Neural progenitor cell (in vitro differentiated cells): ENCODE data around the gene LY86. TPM values are rescaled to one million over a fixed set of nuclear protein-coding genes. Genes with fewer than 3 reads are reported as not detected.

Experiments
- DNase-seq: peaks from one replicate; pipeline ENCODE4 v3.0.0-alpha.2; 2016; ENCODE audit warnings: low spot score
- H2AFZ ChIP-seq: fragments of 200-600 bp; sonication (generic); replicated peaks from 2 replicates; pipeline ENCODE4 v1.6.1; 2016; ENCODE audit warnings: antibody characterized with exemption
- H3F3A ChIP-seq: fragments of 200-600 bp; sonication (generic); 2 replicates; pipeline ENCODE4 v1.6.1; 2016; ENCODE audit warnings: antibody characterized with exemption, low read depth
- H3K27ac ChIP-seq: fragments of 200-600 bp; sonication (generic); 2 replicates; pipeline ENCODE4 v1.5.1; 2016; ENCODE audit warnings: mild to moderate bottlenecking
- H3K27me3 ChIP-seq: fragments of 200-600 bp; sonication (generic); 2 replicates; pipeline ENCODE4 v1.6.1; 2016; ENCODE audit warnings: mild to moderate bottlenecking, moderate library complexity
- H3K36me3 ChIP-seq: fragments of 200-600 bp; sonication (generic); 2 replicates; pipeline ENCODE4 v1.5.1; 2016
- H3K4me1 ChIP-seq: fragments of 200-600 bp; sonication (generic); 2 replicates; pipeline ENCODE4 v1.6.1; 2016; ENCODE audit warnings: mixed run types
- H3K4me2 ChIP-seq: fragments of 200-600 bp; sonication (generic); 2 replicates; pipeline ENCODE4 v1.6.1; 2016
- H3K4me3 ChIP-seq: fragments of 200-600 bp; sonication (generic); 2 replicates; pipeline ENCODE4 v1.5.1; 2016
- H3K79me2 ChIP-seq: fragments of 200-600 bp; sonication (generic); 2 replicates; pipeline ENCODE4 v1.6.1; 2016; ENCODE audit warnings: low read depth
- H3K9ac ChIP-seq: fragments of 200-600 bp; sonication (generic); 2 replicates; pipeline ENCODE4 v1.6.1; 2016
- H3K9me3 ChIP-seq: fragments of 200-600 bp; sonication (generic); 2 replicates; pipeline ENCODE4 v1.5.1; 2016; ENCODE audit warnings: low read depth
- H4K20me1 ChIP-seq: fragments of 200-600 bp; sonication (generic); 2 replicates; pipeline ENCODE4 v1.6.1; 2016; ENCODE audit warnings: low read depth
- H3K27ac Mint-ChIP-seq: 3 replicates; pipeline ENCODE4 v1.8.0; 2021; ENCODE audit warnings: mixed read lengths
- H3K27me3 Mint-ChIP-seq: 2 replicates; pipeline ENCODE4 v1.8.0; 2022; ENCODE audit warnings: low read depth, mild to moderate bottlenecking, inconsistent platforms, moderate library complexity, mixed read lengths; ENCODE audit not compliant: insufficient read depth
- H3K36me3 Mint-ChIP-seq: 3 replicates; pipeline ENCODE4 v1.8.0; 2021; ENCODE audit warnings: mixed read lengths
- H3K4me1 Mint-ChIP-seq: 3 replicates; pipeline ENCODE4 v1.8.0; 2021; ENCODE audit warnings: mixed read lengths
- H3K4me3 Mint-ChIP-seq: 3 replicates; pipeline ENCODE4 v1.8.0; 2021; ENCODE audit warnings: mild to moderate bottlenecking, moderate library complexity, mixed read lengths
- H3K9me3 Mint-ChIP-seq: 3 replicates; pipeline ENCODE4 v1.8.0; 2020; ENCODE audit warnings: mixed read lengths
- EZH2 ChIP-seq: fragments of 200-600 bp; sonication (generic); IDR thresholded peaks from 2 replicates; pipeline ENCODE4 v1.6.1; 2017; ENCODE audit warnings: antibody characterized with exemption, mild to moderate bottlenecking, moderate library complexity
- EZH2phosphoT487 ChIP-seq: fragments of 200-600 bp; sonication (generic); IDR thresholded peaks from 2 replicates; pipeline ENCODE4 v1.6.1; 2017; ENCODE audit warnings: antibody characterized with exemption
- total RNA-seq: library from RNA; depleted of rRNA; stranded (reverse); fragments of >200 nt; gene quantifications from 2 replicates; pipeline ENCODE4 v1.2.3, GENCODE V29; 2015; ENCODE audit warnings: low replicate concordance
- TF ChIP-seq, protein P1 (sequence below): fragments of 200-600 bp; sonication (generic); IDR thresholded peaks from 2 replicates; pipeline ENCODE4 v1.5.1; 2017; ENCODE audit warnings: antibody characterized with exemption, mild to moderate bottlenecking

Gene LY86
- total RNA-seq, 1 donor from 2014 or later = not detected

- Histone ChIP-seq H4K20me1 (no peaks in the 10 kb centered on the region), H3K4me2 (peak overlapping the region; percentile 95), H3K36me3 (no peaks in the 10 kb centered on the region), H3K4me3 (peak overlapping the region; percentile 57), H3K27me3 (peaks cover 28% of the 10 kb centered on the region), H3K79me2 (no peaks in the 10 kb centered on the region), H3K27ac (no peak overlapping the region), H2AFZ (peak overlapping the region; percentile 96), H3F3A (no peaks in the 10 kb centered on the region), H3K4me1 (peaks cover 4% of the 10 kb centered on the region), H3K9me3 (no peaks in the 10 kb centered on the region), H3K9ac (no peak overlapping the region)
- Mint-ChIP-seq H3K36me3 (no peaks in the 10 kb centered on the region), H3K4me1 (peaks cover 12% of the 10 kb centered on the region), H3K27ac (no peak overlapping the region), H3K9me3 (peaks cover 3% of the 10 kb centered on the region), H3K4me3 (peak overlapping the region; percentile 83), H3K27me3 (peaks cover 3% of the 10 kb centered on the region)
- peak; percentile 91 for DNase-seq
- TF ChIP-seq, protein P1, sequence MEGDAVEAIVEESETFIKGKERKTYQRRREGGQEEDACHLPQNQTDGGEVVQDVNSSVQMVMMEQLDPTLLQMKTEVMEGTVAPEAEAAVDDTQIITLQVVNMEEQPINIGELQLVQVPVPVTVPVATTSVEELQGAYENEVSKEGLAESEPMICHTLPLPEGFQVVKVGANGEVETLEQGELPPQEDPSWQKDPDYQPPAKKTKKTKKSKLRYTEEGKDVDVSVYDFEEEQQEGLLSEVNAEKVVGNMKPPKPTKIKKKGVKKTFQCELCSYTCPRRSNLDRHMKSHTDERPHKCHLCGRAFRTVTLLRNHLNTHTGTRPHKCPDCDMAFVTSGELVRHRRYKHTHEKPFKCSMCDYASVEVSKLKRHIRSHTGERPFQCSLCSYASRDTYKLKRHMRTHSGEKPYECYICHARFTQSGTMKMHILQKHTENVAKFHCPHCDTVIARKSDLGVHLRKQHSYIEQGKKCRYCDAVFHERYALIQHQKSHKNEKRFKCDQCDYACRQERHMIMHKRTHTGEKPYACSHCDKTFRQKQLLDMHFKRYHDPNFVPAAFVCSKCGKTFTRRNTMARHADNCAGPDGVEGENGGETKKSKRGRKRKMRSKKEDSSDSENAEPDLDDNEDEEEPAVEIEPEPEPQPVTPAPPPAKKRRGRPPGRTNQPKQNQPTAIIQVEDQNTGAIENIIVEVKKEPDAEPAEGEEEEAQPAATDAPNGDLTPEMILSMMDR = peak; percentile 85
- TF ChIP-seq EZH2phosphoT487 = no peak
Observed at GRCh38 chr6:6547110-6547879, 41.2 kb upstream of the LY86 start.

DNA sequence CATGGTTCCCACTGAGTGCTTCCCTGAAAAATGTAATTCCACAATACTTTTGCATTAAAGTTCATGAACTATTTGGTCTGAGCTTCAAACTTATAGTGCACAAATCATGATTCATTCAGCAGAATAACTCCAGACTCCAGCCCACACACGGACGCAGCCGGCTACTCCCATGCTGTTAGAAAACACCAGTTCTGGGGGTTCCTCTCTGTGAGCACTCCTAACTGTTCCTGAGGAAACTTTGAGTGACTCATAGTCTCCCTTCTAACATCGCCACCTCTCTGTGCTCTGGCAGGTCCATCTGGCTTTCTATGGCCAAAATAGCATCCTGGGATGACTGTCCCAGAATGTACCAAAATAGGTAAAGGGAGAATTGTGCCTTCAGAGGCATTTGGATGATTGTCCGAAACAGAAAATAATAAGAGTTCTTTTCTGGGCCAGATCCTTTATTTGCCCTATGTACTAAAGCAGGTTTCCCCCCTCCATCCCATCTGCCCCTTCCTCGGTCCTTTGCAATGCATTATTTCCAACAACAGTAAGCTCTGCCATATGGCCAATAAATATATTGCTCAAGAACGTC, 32.3 kb upstream of the LY86 start:
- peaks cover 10% of the 10 kb centered on the region for H3K4me1 Mint-ChIP-seq

GRCh38 chr6:6556738-6557503, 31.6 kb upstream of the LY86 start:
- no peak overlapping the region for H3K4me3 ChIP-seq
- peaks cover 3% of the 10 kb centered on the region for H3K27me3 Mint-ChIP-seq
- H3K9me3 Mint-ChIP-seq = no peaks in the 10 kb centered on the region
- H3K36me3 Mint-ChIP-seq = no peaks in the 10 kb centered on the region
- H3K9me3 ChIP-seq = no peaks in the 10 kb centered on the region
- H2AFZ ChIP-seq = no peak overlapping the region
- H3K4me1 ChIP-seq = no peaks in the 10 kb centered on the region
- no peaks in the 10 kb centered on the region for H3K36me3 ChIP-seq
- no peaks in the 10 kb centered on the region for H3K27me3 ChIP-seq
- H3K27ac Mint-ChIP-seq = no peak overlapping the region
- DNase-seq = peak; percentile 72
- no peaks in the 10 kb centered on the region for H4K20me1 ChIP-seq
- no peak overlapping the region for H3K4me2 ChIP-seq
- H3K27ac ChIP-seq = no peak overlapping the region
- no peak overlapping the region for H3K9ac ChIP-seq
- H3K4me1 Mint-ChIP-seq = peaks cover 10% of the 10 kb centered on the region
- no peak overlapping the region for H3K4me3 Mint-ChIP-seq
- H3K79me2 ChIP-seq = no peaks in the 10 kb centered on the region
- no peak for TF ChIP-seq EZH2
- TF ChIP-seq, protein P1 = peak; percentile 98
- no peaks in the 10 kb centered on the region for H3F3A ChIP-seq

More for the DNA sequence above, 32.3 kb upstream of the LY86 start:
- Histone ChIP-seq H3K4me2 (no peak overlapping the region), H3K4me3 (no peak overlapping the region), H3K79me2 (no peaks in the 10 kb centered on the region), H3K9me3 (no peaks in the 10 kb centered on the region), H3K27me3 (no peaks in the 10 kb centered on the region), H3K36me3 (no peaks in the 10 kb centered on the region), H3K4me1 (no peaks in the 10 kb centered on the region), H4K20me1 (no peaks in the 10 kb centered on the region), H2AFZ (no peak overlapping the region), H3F3A (no peaks in the 10 kb centered on the region), H3K9ac (no peak overlapping the region), H3K27ac (no peak overlapping the region)
- H3K27ac Mint-ChIP-seq = no peak overlapping the region
- no peak overlapping the region for H3K4me3 Mint-ChIP-seq
- no peaks in the 10 kb centered on the region for H3K9me3 Mint-ChIP-seq
- no peak for DNase-seq
- no peaks in the 10 kb centered on the region for H3K36me3 Mint-ChIP-seq
- TF ChIP-seq EZH2phosphoT487 (no peak), EZH2 (no peak)
- TF ChIP-seq, protein P1 = no peak
- H3K27me3 Mint-ChIP-seq = peaks cover 3% of the 10 kb centered on the region
